ENCODE results near the gene MBD3L5. TPM values are rescaled to one million over a fixed set of nuclear protein-coding genes. Genes with fewer than 3 reads are reported as not detected.
"Not testable (repeated sequence)": the region's sequence is repeated elsewhere in the genome, so short reads cannot be mapped to it uniquely, and the experiment has no call there.

The MBD3L5 gene
- not detected for total RNA-seq
- polyA plus RNA-seq = not detected

DNA sequence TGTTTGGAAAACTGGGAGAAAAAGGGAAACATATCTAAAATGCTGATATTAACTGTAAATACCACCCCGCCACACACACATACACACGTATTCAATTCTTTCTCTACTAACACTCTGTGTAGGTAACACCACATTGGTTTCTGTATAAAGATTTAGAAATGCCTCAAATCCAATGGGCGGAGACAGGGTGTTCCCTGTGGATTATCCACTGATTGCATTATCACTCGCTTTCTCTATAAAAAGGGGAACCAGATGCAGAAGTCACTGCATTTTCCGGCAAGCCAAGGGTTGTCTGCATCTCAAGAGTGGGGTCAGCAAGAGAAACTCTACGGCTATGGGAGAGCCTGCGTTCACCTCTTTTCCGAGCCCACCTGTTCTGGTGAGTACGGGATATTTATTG lies at the start of gene MBD3L5:
TSS of gene MBD3L5 (plus strand) at position 301 of the 400 bp plus-strand sequence. CDS start at position 335, 34 bp downstream.
- not testable (repeated sequence) for H3K4me3 ChIP-seq (ENCODE audit: low read depth in 1 of 3, low read length in 3 of 3); H3K4me1 ChIP-seq (ENCODE audit: control insufficient read depth in 4 of 4, insufficient read depth in 4 of 4, low read length in 3 of 4); H3K27ac ChIP-seq (ENCODE audit: low read depth in 1 of 2, low read length in 2 of 2); H3K9ac ChIP-seq (ENCODE audit: low read depth in 1 of 2, low read length in 2 of 2); H3K36me3 ChIP-seq (ENCODE audit: control insufficient read depth in 4 of 4, insufficient read depth in 3 of 4, low read depth in 1 of 4, low read length in 3 of 4); H3K9me3 ChIP-seq (ENCODE audit: control insufficient read depth in 4 of 4, low read length in 3 of 4); H3K27me3 ChIP-seq (ENCODE audit: control insufficient read depth in 4 of 4, insufficient read depth in 4 of 4, low read length in 3 of 4); DNase-seq (ENCODE audit: low spot score)
- WGBS = no CpG with 5 or more reads among the region's 9 CpGs

DNA sequence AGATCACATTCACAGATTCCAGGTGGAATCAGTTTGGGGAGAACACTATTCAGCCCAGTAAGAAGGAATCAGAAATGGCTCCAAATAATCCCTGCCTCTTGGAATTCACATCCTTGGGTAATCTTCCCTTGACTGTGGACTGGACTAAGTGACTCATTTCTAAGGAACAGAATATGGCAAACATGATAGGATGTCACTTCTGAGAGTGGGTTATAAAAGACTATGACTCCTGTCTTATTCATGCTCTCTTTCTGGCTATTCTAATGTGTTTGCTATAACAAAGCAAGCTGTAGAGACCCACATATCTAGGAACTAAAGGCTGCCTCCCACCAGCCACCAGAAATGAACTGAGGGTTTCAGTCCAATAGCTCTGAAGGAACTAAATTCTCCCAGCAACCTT lies 46.9 kb upstream of the MBD3L5 start:
- H3K9me3 ChIP-seq (ENCODE audit: control insufficient read depth in 4 of 4, low read length in 3 of 4) = peaks cover 5 to 22% (median 17%) of the 10 kb centered on the region in 4 donors
- no peak overlapping the region for H3K9ac ChIP-seq (ENCODE audit: low read depth in 1 of 2, low read length in 2 of 2)
- no peaks in the 10 kb centered on the region for H3K27me3 ChIP-seq (ENCODE audit: control insufficient read depth in 4 of 4, insufficient read depth in 4 of 4, low read length in 3 of 4)
- H3K4me1 ChIP-seq (ENCODE audit: control insufficient read depth in 4 of 4, insufficient read depth in 4 of 4, low read length in 3 of 4) = no peaks in the 10 kb centered on the region
- no peak for DNase-seq (ENCODE audit: low spot score)
- no peak overlapping the region for H3K4me3 ChIP-seq (ENCODE audit: low read depth in 1 of 3, low read length in 3 of 3)
- H3K27ac ChIP-seq (ENCODE audit: low read depth in 1 of 2, low read length in 2 of 2) = no peak overlapping the region
- H3K36me3 ChIP-seq (ENCODE audit: control insufficient read depth in 4 of 4, insufficient read depth in 3 of 4, low read depth in 1 of 4, low read length in 3 of 4) = no peaks in the 10 kb centered on the region
- no peak for TF ChIP-seq FOXA2 (IDR thresholded peaks at IDR 0.05)
- TF ChIP-seq YY1 (IDR thresholded peaks at IDR 0.05) = no peak
- no peak for TF ChIP-seq EGR1 (IDR thresholded peaks at IDR 0.05; ENCODE audit: low read depth in 2 of 2)
- no peak for TF ChIP-seq SP1 (IDR thresholded peaks at IDR 0.05)
- no peak for TF ChIP-seq FOXA1 (IDR thresholded peaks at IDR 0.05)
- TF ChIP-seq RXRA (IDR thresholded peaks at IDR 0.05) = no peak
- TF ChIP-seq RAD21 (IDR thresholded peaks at IDR 0.05) = no peak
- TF ChIP-seq, protein P1, sequence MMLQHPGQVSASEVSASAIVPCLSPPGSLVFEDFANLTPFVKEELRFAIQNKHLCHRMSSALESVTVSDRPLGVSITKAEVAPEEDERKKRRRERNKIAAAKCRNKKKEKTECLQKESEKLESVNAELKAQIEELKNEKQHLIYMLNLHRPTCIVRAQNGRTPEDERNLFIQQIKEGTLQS (IDR thresholded peaks at IDR 0.05) = no peak
- TF ChIP-seq TAF1 (conservative IDR thresholded peaks at IDR 0.05) = no peak
- TF ChIP-seq, protein P2, sequence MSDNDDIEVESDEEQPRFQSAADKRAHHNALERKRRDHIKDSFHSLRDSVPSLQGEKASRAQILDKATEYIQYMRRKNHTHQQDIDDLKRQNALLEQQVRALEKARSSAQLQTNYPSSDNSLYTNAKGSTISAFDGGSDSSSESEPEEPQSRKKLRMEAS (IDR thresholded peaks at IDR 0.05) = no peak

DNA sequence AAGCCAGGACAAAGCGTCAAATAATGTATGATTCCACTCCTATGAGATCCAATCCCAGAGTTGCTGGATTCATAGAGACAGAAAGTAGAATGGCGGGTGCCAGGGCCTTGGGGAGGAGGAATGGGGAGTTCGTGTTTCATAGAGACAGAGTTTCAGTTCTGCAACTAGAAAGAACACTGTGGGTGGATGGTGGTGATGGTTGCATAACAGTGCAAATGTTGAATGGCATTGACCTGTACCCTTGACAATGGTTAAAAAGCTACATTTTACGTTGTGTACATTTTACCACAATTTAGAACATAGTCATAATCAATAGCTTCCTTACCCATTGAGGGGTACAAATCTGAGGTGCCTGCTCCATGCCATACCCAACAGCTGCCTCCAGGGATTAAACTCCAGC lies 42.5 kb upstream of the MBD3L5 start:
- Histone ChIP-seq H3K9me3 (ENCODE audit: control insufficient read depth in 4 of 4, low read length in 3 of 4) (peaks cover 3 to 22% (median 17%) of the 10 kb centered on the region in 4 donors), H3K27me3 (ENCODE audit: control insufficient read depth in 4 of 4, insufficient read depth in 4 of 4, low read length in 3 of 4) (no peaks in the 10 kb centered on the region), H3K4me3 (ENCODE audit: low read depth in 1 of 3, low read length in 3 of 3) (no peak overlapping the region), H3K27ac (ENCODE audit: low read depth in 1 of 2, low read length in 2 of 2) (no peak overlapping the region), H3K9ac (ENCODE audit: low read depth in 1 of 2, low read length in 2 of 2) (no peak overlapping the region), H3K36me3 (ENCODE audit: control insufficient read depth in 4 of 4, insufficient read depth in 3 of 4, low read depth in 1 of 4, low read length in 3 of 4) (no peaks in the 10 kb centered on the region), H3K4me1 (ENCODE audit: control insufficient read depth in 4 of 4, insufficient read depth in 4 of 4, low read length in 3 of 4) (no peaks in the 10 kb centered on the region)
- TF ChIP-seq NR2F2 (IDR thresholded peaks at IDR 0.05) (no peak), YY1 (IDR thresholded peaks at IDR 0.05) (no peak), JUND (IDR thresholded peaks at IDR 0.05) (no peak), HNF4A (conservative IDR thresholded peaks at IDR 0.05) (no peak), EGR1 (IDR thresholded peaks at IDR 0.05; ENCODE audit: low read depth in 2 of 2) (no peak), FOXA2 (IDR thresholded peaks at IDR 0.05) (no peak), TAF1 (conservative IDR thresholded peaks at IDR 0.05) (no peak)
- TF ChIP-seq, protein P3, sequence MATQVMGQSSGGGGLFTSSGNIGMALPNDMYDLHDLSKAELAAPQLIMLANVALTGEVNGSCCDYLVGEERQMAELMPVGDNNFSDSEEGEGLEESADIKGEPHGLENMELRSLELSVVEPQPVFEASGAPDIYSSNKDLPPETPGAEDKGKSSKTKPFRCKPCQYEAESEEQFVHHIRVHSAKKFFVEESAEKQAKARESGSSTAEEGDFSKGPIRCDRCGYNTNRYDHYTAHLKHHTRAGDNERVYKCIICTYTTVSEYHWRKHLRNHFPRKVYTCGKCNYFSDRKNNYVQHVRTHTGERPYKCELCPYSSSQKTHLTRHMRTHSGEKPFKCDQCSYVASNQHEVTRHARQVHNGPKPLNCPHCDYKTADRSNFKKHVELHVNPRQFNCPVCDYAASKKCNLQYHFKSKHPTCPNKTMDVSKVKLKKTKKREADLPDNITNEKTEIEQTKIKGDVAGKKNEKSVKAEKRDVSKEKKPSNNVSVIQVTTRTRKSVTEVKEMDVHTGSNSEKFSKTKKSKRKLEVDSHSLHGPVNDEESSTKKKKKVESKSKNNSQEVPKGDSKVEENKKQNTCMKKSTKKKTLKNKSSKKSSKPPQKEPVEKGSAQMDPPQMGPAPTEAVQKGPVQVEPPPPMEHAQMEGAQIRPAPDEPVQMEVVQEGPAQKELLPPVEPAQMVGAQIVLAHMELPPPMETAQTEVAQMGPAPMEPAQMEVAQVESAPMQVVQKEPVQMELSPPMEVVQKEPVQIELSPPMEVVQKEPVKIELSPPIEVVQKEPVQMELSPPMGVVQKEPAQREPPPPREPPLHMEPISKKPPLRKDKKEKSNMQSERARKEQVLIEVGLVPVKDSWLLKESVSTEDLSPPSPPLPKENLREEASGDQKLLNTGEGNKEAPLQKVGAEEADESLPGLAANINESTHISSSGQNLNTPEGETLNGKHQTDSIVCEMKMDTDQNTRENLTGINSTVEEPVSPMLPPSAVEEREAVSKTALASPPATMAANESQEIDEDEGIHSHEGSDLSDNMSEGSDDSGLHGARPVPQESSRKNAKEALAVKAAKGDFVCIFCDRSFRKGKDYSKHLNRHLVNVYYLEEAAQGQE (IDR thresholded peaks at IDR 0.05) = no peak
- TF ChIP-seq, protein P4, sequence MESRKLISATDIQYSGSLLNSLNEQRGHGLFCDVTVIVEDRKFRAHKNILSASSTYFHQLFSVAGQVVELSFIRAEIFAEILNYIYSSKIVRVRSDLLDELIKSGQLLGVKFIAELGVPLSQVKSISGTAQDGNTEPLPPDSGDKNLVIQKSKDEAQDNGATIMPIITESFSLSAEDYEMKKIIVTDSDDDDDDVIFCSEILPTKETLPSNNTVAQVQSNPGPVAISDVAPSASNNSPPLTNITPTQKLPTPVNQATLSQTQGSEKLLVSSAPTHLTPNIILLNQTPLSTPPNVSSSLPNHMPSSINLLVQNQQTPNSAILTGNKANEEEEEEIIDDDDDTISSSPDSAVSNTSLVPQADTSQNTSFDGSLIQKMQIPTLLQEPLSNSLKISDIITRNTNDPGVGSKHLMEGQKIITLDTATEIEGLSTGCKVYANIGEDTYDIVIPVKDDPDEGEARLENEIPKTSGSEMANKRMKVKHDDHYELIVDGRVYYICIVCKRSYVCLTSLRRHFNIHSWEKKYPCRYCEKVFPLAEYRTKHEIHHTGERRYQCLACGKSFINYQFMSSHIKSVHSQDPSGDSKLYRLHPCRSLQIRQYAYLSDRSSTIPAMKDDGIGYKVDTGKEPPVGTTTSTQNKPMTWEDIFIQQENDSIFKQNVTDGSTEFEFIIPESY (IDR thresholded peaks at IDR 0.05) = no peak
- TF ChIP-seq, protein P5, sequence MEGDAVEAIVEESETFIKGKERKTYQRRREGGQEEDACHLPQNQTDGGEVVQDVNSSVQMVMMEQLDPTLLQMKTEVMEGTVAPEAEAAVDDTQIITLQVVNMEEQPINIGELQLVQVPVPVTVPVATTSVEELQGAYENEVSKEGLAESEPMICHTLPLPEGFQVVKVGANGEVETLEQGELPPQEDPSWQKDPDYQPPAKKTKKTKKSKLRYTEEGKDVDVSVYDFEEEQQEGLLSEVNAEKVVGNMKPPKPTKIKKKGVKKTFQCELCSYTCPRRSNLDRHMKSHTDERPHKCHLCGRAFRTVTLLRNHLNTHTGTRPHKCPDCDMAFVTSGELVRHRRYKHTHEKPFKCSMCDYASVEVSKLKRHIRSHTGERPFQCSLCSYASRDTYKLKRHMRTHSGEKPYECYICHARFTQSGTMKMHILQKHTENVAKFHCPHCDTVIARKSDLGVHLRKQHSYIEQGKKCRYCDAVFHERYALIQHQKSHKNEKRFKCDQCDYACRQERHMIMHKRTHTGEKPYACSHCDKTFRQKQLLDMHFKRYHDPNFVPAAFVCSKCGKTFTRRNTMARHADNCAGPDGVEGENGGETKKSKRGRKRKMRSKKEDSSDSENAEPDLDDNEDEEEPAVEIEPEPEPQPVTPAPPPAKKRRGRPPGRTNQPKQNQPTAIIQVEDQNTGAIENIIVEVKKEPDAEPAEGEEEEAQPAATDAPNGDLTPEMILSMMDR (IDR thresholded peaks at IDR 0.05; ENCODE audit: low read depth, low read length, missing input control) = no peak
- TF ChIP-seq, protein P1 (IDR thresholded peaks at IDR 0.05) = no peak
- WGBS = 43% methylated on average over 4 of the region's 4 CpGs
- no peak for DNase-seq (ENCODE audit: low spot score)
